HG03460 (cell line): ENCODE measurements around the gene TEP1.
A peak's percentile ranks its signal among the peaks of the same experiment; 100 is the strongest.

ENCODE experiments used
- ATAC-seq: cut with Tn5 transposase; IDR thresholded peaks from one replicate; pipeline ENCODE4 v1.9.1; 2021; ENCODE audit not compliant: unreplicated experiment

The TEP1 gene

GRCh38 chr14:20434701-20435581 is 21.6 kb upstream of the TEP1 start:
- ATAC-seq, result no peak

DNA sequence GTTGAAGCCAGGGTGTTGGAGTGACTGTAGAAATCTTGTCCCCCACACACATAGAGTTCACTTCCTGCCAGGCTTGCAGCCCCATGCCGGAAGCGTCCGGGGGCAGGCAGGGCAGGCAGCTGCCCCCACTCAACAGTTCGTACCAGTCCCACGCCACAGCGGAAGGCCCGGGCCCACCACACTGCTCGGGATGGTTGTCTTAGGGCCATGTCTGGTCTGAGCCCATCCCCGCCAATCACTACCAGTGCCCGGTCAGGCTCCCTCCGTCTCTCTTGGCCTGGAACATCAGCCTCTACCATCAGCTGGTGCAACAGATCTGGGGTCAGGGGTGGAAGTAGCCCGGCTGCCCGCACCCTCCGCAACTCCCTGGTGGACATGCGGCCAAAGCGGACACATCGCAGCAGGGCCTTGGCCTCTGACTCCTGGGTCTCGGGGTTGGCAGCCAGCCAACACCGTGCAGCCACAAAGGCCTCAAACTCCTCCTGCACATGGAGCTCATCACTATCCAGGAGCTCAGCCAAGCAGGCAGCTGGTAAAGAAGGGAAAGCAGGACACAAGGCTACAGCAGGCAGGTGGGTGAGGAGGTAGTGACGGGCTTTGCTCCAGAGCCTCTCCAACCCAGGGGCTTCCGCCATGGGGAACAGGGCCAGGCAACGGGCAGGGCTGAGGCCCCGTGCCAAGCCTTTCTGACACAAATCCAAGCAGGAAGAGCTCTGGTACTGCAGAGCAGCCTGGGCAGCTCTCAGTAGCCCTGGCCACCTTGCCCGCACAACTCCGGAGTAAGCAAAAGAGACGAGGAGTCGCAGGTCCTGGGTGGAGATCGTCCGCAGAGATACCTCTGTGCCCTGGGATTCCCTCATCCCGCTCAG is 16.7 kb upstream of the TEP1 start:
- no peak for ATAC-seq

- no peak for ATAC-seq
Observed at GRCh38 chr14:20428802-20429201, 15.5 kb upstream of the TEP1 start.

DNA sequence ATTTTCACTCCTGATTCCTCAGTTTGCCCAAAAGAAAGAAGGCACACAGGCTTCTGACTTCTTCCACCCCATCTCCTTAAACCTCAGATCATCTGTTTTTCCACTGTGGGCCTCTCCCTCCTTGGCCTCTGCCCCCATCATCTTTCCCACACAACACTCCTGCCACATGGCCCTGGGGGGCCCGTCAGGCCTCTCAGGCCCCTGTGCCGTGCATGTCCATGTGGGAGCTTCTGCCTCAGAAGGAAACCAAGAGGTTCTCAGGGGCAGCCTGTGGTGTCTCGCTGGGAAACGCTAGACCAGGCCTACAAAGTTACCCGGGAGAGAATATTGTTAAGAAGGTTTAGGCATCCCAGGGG is 14.7 kb upstream of the TEP1 start:
- ATAC-seq, result peak; percentile 35

DNA sequence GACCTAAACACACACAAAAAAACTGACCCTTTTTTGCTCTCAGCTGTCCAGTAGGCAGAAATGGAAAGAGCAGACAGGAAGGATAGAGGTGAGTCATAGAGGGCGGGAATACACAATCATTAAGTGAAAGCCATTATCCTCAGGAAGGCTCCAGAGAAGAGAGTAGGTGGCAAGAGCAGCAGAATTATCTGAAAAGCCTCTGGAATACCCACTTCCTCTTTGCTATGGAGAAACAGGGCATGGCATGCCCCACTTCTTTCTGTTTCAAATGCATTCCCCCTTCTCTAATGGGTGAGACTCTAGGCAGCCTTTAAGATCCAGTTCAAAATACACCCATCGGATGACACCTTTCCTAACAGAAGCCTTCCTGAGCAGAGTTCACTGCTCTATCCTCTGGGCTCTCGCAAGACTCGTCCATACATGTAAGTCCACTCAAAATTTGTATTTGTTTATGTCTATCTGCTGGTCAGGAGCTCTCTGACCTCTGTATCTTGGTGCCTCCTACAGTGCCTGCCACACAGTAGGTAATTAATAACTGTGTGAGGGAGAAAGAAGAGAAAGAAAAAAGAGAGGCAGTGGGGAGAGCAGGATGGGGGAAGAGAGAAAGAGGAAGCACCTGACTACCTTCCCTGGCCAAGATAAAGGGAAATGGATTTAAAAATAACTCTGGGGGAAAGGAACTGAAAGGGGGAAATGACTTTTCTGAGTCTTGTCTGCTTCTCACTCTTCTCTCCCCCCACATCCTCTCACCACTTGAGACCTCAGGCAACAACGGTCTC is 14.1 kb upstream of the TEP1 start:
- peak; percentile 63 for ATAC-seq

- ATAC-seq, result no peak
Observed at GRCh38 chr14:20424851-20425250, 11.6 kb upstream of the TEP1 start.

- no peak for ATAC-seq
Observed at GRCh38 chr14:20422886-20423285, 9.6 kb upstream of the TEP1 start.

DNA sequence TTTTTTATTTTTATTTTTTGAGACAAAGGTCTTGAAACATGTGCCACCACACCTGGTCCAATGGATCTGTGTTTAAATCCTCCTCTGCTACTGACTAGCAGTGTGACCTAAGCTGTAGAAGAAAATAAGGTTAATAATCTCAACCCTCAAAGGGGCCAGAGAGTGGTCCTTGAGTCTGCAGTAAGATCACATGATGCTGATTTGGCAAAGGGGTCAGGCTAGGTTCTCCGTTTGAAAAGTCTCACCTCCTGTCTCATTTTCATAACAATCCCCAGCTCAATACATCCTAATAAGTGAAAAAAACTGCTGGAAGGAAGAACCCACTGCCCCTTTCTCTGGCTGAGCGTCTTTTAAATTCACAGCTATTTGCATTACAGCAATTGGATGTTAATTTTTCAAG is 8.0 kb upstream of the TEP1 start:
- no peak for ATAC-seq

- ATAC-seq, result no peak
Observed at GRCh38 chr14:20419419-20419818, 6.1 kb upstream of the TEP1 start.

GRCh38 chr14:20418501-20418909 is 5.2 kb upstream of the TEP1 start:
- no peak for ATAC-seq

GRCh38 chr14:20417250-20418186 is 4.2 kb upstream of the TEP1 start:
- no peak for ATAC-seq

- no peak for ATAC-seq
Observed at GRCh38 chr14:20416223-20416622, 2.9 kb upstream of the TEP1 start.

- peak; percentile 42 for ATAC-seq
Observed at GRCh38 chr14:20415782-20416206, 2.5 kb upstream of the TEP1 start.

DNA sequence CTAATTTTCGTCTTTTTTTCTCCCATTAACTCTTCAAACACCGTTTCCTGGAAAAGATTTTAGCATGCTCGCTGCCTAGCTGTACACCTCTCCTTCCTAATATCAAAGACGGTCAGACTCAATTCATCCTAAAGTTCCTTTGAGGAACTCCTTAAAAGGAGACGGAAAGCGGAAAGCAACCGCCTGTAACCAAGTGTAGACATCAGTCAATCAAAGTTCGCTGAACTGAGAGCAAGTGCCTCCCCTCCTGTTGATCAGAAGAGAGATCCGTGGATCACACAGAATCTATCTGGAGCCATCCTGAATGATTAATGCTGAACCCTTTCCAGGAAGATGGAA is 412 bp upstream of the TEP1 start:
- peak; percentile 35 for ATAC-seq

- ATAC-seq, result no peak
Observed at GRCh38 chr14:20412411-20412810, 890 bp downstream of the TEP1 start.

DNA sequence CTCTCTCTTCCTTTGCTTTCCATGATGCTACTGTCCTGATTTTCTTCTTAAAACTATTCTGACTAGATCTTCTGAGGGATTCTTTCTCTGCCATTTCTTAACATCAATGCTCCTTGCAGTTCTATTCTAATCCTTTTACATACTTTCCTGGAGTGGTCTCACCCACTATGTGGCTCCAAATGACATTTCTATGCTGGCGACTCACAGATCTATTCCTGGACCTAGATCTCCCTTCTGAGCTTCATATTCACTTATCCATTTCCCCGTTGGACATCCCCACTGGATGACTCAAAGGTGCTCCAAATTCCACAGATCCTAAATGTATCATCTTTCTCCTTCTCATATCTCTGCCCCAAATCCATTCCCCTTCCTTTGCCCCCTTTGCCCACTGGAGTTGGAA is 4.1 kb downstream of the TEP1 start:
- no peak for ATAC-seq

DNA sequence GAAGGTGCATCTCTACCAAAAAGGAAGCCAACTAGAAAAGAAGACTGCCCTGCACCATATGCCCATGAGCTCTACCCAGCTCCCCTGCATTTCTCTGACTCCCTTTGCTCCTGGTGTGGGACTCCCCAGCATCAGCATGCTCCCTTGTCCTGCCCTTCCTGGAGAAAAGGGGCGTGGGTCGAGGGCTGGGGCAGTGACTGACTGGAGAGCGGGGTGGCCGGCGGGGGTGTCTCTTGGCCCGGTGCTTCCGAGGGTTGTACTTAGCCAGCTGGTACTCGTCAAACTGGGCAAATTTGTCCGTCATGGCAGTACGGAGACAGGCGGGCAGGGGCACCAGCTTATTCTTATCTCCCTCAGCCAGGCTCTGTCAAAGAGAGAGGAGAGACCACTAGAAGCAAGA is 9.8 kb downstream of the TEP1 start:
- ATAC-seq, result no peak

DNA sequence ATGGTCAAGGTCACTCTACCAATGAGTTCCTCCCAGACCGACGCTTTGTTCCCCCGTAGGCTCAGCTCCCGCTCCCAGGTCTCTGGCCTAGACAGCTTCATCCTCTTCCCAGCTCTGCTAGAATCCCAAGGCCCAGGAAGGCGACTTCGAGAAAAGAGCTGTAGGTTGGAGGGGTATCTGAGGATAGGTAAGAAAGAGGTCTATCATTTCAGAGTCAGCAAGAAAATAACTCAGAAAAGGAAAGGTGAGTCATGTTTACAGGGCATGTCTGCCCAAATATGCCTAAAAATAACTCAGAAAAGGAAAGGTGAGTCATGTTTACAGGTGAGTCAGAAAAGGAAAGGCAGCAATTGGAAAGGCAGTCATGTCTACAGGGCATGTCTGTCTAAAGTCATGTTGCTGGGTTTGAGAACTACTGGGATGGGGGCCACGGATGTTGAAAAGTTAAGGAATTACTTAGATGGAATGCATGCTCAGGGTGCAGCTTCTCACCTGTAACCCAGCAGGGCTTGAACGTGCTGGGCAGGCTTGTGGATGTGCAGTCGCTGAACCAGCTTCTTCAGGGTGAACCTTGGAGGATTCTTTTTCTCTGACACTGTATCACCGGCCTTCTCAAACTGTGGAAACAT is 12.2 kb downstream of the TEP1 start:
- no peak for ATAC-seq

DNA sequence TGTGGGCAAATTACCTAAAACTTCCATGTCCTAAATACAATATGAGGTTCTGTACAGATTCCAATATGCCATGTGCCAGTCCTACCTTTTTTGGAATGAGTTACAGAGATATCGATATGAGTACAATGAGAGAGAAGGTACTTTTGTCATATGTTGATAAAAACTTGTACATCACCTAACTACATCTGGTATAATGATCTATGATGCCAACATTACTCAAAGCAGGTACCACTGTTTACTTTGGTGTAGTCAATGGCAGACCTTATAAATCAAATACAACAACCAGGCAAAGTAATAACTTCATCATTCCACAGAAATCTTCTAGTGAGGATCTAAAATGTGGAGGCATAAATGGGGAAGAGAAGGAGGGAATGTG is 12.7 kb downstream of the TEP1 start:
- ATAC-seq, result no peak

GRCh38 chr14:20397511-20397910 is 15.8 kb downstream of the TEP1 start:
- no peak for ATAC-seq
